ENCODE data around the gene EXOG.

Gene EXOG

DNA sequence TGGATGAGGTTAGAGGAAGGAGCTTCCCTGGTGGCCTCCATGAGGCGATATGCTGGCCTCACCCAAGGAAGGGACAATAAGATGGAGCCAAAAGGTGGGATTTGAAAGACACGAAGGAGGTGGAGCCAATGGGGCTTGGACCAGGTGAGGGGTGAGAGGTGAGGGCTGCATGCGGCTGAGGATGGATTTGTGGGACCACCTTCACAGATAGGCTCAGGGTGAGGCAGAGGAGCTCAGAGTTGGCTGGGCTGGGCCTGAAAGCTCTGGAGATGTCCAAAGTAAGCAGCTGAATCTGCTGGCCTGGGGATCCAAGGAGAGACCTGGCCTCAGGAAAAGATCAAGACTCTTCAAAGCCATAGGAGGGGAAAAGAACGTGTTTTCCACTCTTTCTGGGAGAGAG, 49.8 kb downstream of the EXOG start:
- DNase-seq (ENCODE audit: low read depth) = no peak

DNA sequence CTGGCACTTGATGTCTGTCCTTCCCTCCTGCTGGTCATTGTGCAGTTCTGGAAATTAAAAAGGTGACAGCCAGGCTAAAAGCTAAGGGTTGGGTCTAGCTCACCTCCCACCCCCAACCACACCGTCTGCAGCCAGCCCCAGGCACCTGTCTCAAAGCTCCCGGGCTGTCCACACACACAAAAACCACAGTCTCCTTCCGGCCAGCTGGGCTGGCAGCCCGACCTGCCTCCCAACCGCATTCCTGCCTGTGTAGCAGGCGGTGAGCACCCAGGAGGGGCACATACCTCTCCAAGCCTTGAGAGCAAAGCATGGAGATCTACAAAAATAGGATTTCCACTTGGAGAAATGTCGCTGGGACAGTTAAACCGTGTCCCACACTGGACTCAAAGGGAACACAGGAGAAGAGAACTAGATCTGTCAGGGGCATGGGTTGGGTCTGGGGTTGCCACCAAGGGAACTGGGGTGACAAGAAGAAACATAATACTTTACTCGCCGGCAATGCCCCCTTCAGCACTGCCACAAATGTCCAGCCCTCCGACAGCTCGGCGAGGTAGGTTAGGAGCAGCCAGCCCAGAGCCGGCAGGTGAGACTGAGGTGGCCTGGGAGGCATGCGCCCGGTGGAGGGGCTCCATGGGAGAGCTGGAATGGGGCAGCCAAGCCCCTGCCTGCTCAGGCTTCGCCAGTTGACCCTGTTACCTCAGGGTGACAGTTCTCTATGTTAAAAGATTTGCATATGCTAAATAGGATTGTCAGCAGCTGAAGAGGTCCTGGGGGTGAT, 52.2 kb downstream of the EXOG start:
- no peak for DNase-seq (ENCODE audit: low read depth)

DNA sequence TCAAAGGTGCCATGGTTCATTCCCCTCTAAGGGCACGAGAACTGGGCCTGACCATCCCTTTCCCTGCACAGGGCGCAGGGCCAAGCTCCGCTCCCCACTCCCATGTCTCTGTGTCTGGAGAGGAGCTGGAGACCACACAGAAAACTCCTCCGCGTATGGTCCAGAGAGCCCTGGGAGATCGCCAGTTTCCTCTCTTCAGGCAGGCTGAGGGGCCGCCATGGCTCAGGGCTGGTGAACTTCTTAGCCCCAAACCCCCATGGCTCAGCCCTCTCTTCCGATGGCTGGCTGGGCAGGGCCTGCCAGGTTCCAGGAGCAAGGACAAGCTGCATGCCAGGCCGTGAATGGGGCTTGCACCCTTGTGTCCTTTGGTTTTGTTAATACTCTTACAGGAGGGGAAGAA, 52.9 kb downstream of the EXOG start:
- DNase-seq (ENCODE audit: low read depth) = no peak

DNA sequence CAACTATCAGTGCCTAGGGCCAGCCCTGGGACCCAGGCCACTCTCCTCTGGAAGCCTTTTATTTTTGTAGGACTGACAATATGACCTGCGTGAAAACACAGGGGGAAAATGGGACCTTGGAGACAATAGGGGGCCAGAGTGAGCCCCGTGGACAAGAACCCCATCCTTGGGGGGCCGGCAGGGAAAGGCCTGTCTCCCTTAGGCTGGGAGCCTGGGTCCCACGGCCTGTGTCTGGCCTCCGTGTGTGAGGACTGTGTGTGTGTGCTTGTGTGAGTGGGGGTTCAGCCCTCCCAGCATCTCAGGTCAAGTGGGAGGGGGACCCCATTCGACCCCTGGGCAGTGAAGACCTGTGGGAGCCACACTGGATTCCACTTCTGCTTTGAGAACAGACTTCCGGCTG, 53.3 kb downstream of the EXOG start:
- DNase-seq (ENCODE audit: low read depth) = no peak

DNA sequence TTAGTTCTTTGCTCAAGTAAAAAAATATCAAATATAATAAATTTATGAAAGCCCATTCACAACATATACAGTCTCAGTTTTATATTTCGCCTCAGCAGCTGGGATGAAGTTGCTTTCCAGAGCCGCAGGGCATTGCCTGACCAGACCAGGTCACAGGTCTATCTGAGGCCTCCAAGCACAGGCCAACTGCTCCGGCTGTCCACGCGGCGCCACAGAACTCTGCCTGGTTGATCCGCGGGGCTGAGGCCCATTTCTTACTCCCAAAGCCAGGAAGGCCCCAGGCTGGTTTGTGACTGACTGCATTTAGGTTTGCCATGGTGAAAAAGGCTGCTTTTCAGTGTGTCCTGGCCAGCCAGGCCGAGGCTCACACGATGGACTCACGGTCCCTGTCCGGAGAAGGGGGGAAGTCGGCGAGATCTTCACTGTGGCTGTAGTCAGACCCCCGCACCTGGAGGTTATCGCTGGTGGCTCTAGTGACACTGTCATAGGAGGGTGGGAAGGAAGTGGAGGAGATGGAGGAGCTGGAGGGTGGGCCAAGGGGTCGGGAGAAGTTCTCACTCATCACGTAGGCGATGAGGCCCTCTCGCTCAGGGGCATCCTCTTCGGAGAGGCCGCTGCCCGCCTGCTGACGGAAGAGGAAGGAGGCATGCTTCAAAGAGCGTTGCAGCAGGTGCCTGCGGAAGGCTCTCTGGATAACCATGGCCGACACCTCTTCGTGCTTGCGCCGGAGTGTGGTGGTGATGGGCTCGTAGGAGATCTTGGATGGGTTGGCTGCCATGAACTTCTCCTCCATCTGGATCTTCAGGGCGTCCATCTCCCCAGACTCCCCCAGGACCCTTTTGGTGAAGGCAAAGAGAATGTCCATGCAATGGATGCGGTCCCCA, 54.1 kb downstream of the EXOG start:
- no peak for DNase-seq (ENCODE audit: low read depth)

DNA sequence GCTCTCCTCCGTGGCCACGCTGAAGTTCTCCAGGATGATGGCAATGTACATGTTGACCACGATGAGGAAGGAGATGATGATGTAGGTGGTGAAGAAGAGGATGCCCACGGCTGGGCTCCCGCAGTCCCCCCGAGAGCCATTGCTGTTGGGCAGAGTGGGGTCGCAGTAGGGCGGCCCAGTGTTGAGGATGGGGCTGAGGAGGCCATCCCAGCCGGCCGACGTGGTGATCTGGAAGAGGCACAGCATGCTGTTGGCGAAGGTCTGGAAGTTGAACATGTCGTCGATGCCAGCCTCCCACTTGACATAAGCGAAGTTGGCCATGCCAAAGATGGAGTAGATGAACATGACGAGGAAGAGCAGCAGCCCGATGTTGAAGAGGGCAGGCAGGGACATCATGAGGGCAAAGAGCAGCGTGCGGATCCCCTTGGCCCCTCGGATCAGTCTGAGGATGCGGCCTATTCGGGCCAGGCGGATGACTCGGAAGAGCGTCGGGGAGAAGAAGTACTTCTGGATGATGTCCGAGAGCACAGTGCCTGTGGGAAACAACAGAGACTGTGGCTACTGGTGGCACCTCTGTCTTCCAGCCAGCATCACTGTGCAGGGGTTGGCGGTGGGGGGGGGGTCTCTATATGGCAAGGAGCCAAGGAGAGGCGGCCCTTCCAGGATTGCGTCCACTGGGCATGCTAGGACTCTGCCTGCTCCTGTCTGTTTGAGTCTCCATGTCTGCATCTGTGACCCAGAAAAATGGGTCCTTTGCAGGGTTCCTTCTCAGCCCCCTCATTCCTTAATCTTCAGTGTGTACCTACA, 55.1 kb downstream of the EXOG start:
- DNase-seq (ENCODE audit: low read depth) = no peak

DNA sequence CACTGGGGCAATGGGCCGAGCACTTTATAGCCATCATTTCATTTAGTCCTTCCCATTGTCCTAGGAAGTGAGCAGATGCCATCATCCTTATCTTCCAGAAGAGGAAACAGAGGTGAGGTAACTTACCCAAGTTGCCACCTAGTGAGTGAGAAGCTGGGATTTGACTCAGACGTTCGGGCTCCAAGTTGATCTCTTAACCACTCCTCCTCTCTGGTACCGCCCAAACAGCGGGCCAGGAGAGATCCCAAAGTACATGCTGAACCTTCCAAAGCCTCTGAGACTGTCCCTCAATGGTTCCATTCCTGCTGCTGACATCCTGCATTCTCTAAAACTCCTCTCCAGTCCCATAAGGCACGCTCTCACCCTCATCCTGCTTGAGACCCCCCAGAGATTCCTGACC, 56.2 kb downstream of the EXOG start:
- DNase-seq (ENCODE audit: low read depth) = no peak

DNA sequence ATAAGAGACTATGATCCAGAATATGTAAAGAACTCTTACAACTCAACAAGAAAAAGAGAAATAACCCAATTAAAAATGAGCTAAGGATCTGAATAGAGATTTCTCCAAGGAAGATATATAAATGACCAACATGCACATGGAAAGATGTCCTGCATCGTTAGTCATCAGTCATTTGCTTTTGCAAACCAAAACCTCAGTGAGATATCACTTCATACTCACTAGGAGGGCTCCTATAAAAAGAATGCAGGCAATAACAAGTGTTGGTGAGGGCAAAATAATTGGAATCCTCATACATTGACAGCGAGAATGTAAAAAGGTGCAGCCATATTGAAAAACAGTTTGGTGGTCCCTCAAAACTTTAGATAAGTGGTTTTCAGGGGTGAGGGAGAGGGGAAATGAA, 56.9 kb downstream of the EXOG start:
- DNase-seq (ENCODE audit: low read depth) = no peak

DNA sequence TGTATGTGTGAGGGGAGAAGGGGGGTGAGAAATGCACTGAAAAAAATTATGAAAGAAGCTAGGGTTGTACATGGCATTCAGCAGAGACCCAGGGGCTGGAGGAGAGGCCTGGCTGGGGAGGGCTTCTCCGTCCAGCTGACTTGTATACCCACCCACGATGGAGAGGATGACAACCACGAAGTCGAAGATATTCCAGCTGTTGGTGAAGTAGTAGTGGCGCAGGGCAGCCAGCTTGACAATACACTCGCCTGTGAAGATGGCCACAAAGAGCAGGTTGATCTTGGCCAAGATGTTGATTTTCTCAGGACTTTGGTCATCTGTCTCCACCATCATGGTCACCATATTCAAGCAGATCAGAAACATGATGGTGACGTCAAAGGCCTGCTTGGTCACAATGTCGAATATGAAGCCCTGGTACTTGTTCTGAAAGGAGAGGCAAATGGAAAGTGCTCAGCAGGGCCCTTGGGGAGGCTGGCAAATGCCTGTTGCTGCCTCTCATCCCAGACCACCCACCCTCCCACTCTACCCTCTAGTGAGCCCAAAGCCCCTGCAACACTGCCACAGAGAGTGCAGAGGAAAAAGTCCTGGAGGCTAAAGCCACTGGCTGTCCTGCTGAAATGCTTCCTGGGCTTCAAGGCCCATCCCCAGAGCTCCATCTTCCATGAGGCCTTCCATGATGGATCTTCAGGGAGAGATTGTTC, 58.1 kb downstream of the EXOG start:
- DNase-seq (ENCODE audit: low read depth) = no peak

DNA sequence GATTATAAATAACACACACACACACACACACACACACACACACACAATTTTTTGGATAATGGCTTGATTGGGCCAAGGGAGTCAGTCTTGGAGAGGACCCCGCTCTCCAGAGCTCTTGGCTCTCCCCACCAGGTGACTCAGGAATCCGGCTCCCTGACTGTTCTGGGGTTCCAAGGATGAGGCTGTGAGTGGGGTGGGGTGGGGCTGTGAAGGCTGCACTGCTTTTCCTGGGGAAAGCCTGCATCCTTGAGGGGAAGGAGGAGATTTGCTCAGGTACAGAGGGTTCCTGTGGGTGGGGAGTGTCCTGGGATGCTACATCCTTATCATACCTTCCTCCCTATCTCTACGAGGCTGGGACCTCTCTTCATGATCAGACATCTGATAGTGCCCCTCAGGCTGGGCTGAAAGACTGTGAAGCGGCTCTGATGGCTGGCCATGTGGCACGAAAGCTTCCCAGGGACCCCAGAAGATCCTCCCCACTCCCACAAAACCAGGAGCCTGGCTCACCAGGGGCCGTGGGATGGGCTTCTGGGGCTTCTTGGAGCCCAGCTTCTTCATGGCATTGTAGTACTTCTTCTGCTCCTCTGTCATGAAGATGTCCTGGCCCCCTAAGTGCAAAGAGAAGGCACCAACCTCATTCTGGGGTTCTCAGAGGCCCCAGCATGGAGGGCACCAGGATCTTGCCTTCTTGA, 59.2 kb downstream of the EXOG start:
- DNase-seq (ENCODE audit: low read depth) = no peak

DNA sequence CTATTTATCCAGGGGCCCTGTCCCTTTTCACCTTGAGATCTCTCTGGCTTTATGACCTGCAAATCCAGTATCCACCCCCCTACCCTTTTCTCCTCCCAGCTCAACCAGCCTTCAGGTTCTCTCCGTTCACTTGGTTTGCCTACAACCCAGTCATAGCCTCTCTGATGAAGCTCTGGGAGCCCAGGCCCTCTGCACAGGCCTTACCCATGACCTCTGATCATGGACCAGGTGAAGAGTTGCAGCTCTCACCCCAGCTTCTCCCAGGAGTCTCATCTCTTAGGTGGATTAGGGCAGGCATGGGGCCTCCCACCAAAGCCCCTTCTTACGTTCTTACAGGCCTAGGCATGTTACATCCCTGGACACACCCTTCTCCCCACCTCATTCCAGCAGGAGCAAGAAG, 59.8 kb downstream of the EXOG start:
- no peak for DNase-seq (ENCODE audit: low read depth)

DNA sequence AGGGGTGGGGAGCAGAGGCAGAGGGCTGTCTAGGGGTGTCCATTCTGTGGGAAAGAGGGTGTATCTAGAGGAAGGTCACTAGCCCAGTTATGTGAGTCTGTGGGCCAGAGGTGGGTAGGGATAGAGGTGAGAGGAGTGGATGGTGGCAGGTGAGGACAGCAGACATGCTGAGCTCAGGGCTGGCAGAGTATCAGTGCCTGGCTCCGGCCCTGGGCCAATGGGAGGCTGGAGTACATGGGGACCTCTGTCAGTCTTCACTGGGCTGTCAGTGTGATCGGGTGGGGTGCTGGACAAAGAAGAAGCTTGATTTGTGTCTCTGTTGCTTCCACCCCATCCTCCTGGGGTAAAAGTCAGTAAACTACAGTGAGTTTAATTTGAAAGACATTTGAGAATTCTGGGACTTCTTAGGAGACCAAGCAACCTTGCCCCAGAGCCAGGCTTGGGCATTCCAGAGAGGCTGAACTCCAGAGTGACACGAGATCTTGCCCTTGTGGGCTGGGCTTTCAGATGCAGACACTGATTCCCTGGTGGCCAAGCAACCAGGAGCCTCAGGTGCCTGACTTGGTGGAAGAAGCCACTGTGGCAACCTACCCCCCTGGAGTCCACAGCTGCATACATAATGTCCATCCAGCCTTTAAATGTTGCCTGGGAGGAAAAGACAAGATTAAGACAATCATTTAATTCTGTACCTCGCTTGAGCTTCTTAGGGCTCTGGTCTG, 60.7 kb downstream of the EXOG start:
- no peak for DNase-seq (ENCODE audit: low read depth)

DNA sequence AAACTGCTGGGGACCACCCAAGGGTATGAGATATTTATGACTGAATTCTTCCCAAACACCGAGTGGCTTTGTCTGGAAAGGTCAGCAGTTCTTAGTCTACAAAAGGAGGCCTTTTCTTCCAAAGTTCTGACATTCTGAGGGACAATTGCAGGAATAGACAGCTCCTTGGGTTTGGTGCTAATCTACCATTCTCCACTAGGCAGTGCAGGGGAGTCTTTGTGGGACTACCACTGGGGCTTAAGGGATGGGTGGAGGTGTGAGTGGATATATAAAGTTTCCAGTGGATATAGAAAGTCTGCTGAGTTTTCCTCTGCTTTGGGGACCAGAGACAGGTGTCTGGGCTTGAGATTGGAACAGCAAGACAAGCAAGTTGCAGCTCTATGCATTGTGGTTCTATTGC, 62.7 kb downstream of the EXOG start:
- no peak for DNase-seq (ENCODE audit: low read depth)

DNA sequence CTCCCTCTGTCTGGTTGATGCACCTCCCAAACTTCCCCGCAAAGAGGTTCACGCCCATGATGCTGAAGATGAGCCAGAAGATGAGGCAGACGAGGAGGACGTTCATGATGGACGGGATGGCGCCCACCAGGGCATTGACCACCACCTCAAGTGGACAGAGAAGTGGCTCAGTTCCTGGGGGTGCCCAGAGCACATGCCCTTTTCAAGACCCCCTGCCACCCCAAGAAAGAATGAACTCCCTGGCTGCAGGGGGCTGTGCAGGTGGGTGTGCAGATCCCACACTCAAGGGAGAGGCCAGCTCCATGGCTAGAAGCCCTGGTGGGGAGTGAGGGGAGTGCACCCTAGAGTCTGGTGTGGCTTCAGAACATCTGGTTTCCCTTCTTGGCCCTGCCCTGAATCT, 64.1 kb downstream of the EXOG start:
- DNase-seq (ENCODE audit: low read depth) = no peak

DNA sequence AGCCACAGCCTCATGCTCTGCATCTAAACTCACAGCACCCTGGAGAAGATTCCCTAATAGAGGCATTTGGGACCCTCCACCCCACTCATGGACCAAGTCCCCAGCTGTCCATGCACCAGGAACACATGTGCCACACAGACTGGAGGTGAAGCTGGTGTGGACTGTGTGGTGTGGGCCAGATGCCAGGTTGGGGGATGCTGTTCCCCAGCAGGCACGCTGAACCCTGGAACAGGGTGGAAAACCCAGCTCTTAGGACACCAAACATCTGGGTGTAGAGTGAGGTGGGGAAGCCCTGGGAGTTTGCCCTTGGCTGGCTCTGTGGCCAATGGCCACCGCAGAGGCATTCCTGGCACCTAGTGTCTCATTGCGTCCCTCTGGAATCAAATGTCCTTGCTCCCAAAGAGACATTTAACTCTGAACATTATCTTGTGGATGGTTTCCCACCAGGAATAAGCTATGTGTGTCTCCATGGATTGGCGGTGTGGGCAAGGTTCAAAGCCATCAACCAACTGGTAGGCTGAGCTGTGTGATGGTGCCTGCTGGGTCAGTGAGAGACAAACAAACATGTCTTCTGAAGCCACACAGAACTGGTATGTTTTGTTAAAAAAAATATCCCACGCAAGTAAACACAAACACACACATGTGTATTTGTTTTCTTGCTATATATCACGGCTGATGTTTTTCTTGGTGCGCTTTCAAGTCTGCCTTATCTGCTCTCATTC, 65.0 kb downstream of the EXOG start:
- DNase-seq (ENCODE audit: low read depth) = no peak

DNA sequence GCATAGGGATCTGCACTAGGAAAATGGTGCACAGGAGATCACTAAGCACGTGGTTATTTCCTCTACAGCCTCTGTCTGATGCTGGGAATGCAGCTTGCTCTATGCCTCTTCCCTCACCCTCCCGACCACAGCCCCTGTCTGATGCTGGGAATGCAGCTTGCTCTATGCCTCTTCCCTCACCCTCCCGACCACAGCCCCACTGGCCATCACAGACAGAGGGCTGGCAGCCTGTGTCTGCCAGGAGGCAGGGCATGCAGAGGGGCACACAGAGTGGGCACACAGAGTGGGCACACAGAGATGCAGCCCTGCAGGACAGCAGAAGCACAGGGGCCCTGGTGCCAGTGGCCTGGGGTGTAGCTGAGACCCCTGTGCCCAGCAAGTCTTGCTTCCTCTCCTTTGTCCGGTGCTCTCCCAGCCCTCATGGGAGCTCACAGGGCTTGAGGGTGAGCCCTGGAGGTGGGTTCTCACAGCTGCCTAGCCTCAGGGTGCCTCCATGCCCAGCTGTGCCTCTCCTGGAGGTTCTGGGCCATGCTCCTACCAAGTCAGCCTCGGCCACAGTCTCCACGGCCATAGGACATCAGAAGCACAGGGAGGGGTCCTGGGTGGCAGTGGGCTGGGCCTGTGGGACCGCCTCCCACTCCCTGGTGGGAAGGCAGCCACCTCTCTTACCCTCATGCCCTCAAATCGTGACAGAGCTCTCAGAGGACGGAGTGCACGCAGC, 65.8 kb downstream of the EXOG start:
- DNase-seq (ENCODE audit: low read depth) = no peak

DNA sequence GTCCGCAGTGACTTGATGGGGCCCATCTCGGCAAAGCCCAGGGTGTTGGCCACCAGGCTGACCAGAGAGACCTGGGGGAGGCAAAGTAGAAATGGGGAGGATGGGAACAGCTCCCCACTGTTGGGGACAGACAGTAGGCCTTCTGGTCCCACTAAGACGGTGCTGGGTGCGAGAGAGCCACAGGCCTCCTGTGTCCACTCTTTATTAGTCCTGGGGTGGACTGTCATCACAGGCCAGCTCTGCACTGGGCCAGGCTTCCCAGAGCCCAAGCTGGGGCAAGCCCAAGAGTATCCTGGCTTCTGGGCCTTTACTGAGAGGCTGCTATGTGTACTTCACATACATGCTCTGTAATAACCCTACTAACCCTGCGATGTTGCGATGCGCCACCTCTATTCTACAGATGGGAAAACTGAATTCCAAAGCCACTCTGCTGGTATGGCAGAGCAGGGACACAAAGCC, 66.4 kb downstream of the EXOG start:
- DNase-seq (ENCODE audit: low read depth) = no peak

DNA sequence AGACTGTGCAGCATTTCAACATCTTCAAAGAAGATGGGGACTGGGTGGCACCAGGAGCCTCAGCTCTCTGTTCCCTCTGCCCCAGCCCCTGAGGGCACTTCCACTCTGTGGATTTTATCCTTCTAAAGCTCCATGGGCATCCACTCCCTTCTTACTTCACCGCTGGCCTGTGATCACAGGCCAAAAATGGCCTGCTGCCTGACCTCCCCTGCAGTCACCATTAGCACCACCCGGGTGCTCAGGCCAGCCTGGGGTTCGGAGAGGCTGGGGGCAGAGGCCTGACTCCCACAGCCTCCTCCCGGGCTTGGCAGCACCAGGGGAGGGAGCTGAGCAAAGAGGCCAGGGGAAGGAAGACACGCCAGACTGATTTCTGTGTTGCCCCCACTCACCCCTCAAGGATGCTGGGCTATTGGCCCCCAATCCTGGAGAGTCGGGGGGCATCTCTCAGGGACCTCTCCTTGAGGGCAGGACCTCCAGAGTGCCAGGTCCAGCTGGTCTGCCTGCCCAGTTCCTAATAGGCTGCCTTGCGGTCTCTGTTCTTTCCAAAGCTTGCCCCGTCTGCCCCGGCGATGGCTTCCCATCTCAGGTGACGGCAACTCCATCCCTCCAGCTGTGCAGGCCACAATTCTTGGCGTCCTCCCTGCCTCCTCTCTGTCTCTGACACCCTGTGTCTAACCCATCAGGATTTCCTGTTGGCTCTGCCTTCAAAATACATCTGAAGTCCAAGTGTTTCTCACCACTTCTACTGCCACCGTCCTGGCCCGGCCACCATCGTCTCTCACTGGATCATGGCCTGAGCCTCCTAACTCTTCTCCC, 67.1 kb downstream of the EXOG start:
- no peak for DNase-seq (ENCODE audit: low read depth)
